ENCODE results near the gene PPM1E. TPM values are rescaled to one million over a fixed set of nuclear protein-coding genes. Genes with fewer than 3 reads are reported as not detected.

PPM1E gene
- total and polyA plus RNA-seq, 2 of the 8 experiments (the other 6 are each of a cell fraction or from before 2014, with no cell fraction given), result 5.0 to 10.4 TPM

GRCh38 chr17:58969612-58970011, 214.0 kb downstream of the PPM1E start:
- Histone ChIP-seq H3K9me3 (ENCODE audit: insufficient read depth in 2 of 2, low read depth in 1 of 2, low read length in 1 of 2) (no peaks in the 10 kb centered on the region), H3K36me3 (ENCODE audit: control insufficient read depth in 2 of 4, insufficient read depth in 4 of 4, low read length in 3 of 4) (no peaks in the 10 kb centered on the region), H2BK5ac (ENCODE audit: low read depth, low read length) (no peak overlapping the region), H3K4me2 (ENCODE audit: insufficient read depth in 1 of 2, low read depth in 2 of 2, low read length in 2 of 2) (no peak overlapping the region), H4K20me1 (replicated peaks in 1 of 2; ENCODE audit: control insufficient read depth in 1 of 2, insufficient read depth in 2 of 2, low read length in 2 of 2) (no peaks in the 10 kb centered on the region), H3K4ac (replicated peaks; ENCODE audit: insufficient read length, low read depth, low read length) (no peak overlapping the region), H2BK15ac (ENCODE audit: low read length) (no peak overlapping the region), H3K23ac (ENCODE audit: insufficient read length) (no peak overlapping the region), H2AFZ (ENCODE audit: low read length) (no peak overlapping the region), H3K27ac (ENCODE audit: low read depth, low read length) (no peak overlapping the region), H3K9ac (replicated peaks in 1 of 4; ENCODE audit: extremely low read depth in 1 of 4, low read depth in 3 of 4, low read length in 3 of 4) (no peak overlapping the region), H4K8ac (ENCODE audit: extremely low read depth, insufficient read depth, low read length) (no peak overlapping the region), H2BK20ac (ENCODE audit: low read length) (no peak overlapping the region), H3K79me1 (ENCODE audit: low read depth, low read length) (no peaks in the 10 kb centered on the region), H3K23me2 (ENCODE audit: low read depth, low read length) (no peaks in the 10 kb centered on the region), H3K56ac (replicated peaks; ENCODE audit: insufficient read length, low read depth, low read length) (no peak overlapping the region), H4K5ac (ENCODE audit: insufficient read length, low read depth, low read length) (no peak overlapping the region), H3K79me2 (ENCODE audit: control insufficient read depth in 1 of 2, insufficient read depth in 2 of 2, low read length in 2 of 2) (no peaks in the 10 kb centered on the region), H3K18ac (ENCODE audit: extremely low read depth, low read length) (no peak overlapping the region), H2AK5ac (ENCODE audit: low read depth, low read length) (no peak overlapping the region), H2BK12ac (ENCODE audit: low read depth, low read length) (no peak overlapping the region), H4K91ac (replicated peaks; ENCODE audit: insufficient read length, low read length) (no peak overlapping the region), H2BK120ac (replicated peaks; ENCODE audit: low read depth, low read length) (no peak overlapping the region), H3K14ac (ENCODE audit: insufficient read length) (no peak overlapping the region), H3K27me3 (replicated peaks in 1 of 4; ENCODE audit: control insufficient read depth in 3 of 4, extremely low read depth in 1 of 4, insufficient read depth in 3 of 4, low read length in 3 of 4) (no peaks in the 10 kb centered on the region), H3K4me3 (ENCODE audit: extremely low read depth in 1 of 4, insufficient read depth in 2 of 4, low read depth in 3 of 4, low read length in 4 of 4) (no peak overlapping the region), H3K4me1 (replicated peaks in 1 of 4; ENCODE audit: control insufficient read depth in 3 of 4, insufficient read depth in 4 of 4, low read length in 3 of 4) (peaks cover 2 to 13% (median 9%) of the 10 kb centered on the region in 4 experiments; a peak in 4 of 7 replicates)
- FAIRE-seq (no peak), DNase-seq (ENCODE audit: low read depth in 1 of 2, low spot score in 2 of 2) (no peak)
- POLR2A ChIA-PET (ENCODE audit: partially characterized antibody), result interaction anchor here (1.2 to 1.4 kb wide), 2 partner anchors 9 to 311 kb away, joined by 5 to 6 read pairs; no protein-coding TSS in a partner anchor
- CTCF ChIA-PET (ENCODE audit: partially characterized antibody), result interaction anchor here (0.7 to 2.7 kb wide), 7 partner anchors 9 to 391 kb away, joined by 3 to 9 read pairs (median 5); partner anchors contain the start of gene PPM1E
- WGBS, 2 experiments (ENCODE audit: extremely low coverage in 1 of 2, insufficient coverage in 1 of 2, insufficient read length in 1 of 2, insufficient replicate concordance in 2 of 2, low coverage in 1 of 2, low lambda C conversion rate in 2 of 2, missing lambda C conversion rate in 1 of 2), result 91% methylated on average over 4 of the region's 4 CpGs; no CpG with 5 or more reads in 1 of the 2 experiments
- TF ChIP-seq TAF1 (IDR thresholded peaks at IDR 0.05; ENCODE audit: low read depth, low read length) (no peak), BCL11A (IDR thresholded peaks at IDR 0.05; ENCODE audit: low read depth in 2 of 2, low read length in 2 of 2) (no peak), RFX5 (IDR thresholded peaks at IDR 0.05; ENCODE audit: borderline replicate concordance, low read depth, low read length) (no peak), KDM5A (IDR thresholded peaks at IDR 0.05; ENCODE audit: low read length) (no peak), HDAC6 (IDR thresholded peaks at IDR 0.05; ENCODE audit: low read depth, low read length) (no peak), BRCA1 (IDR thresholded peaks at IDR 0.05; ENCODE audit: low read depth, low read length) (no peak), GABPA (IDR thresholded peaks at IDR 0.05; ENCODE audit: borderline replicate concordance, insufficient read depth, low read length) (no peak), CHD1 (IDR thresholded peaks at IDR 0.05; ENCODE audit: low read depth, low read length) (no peak), SP4 (IDR thresholded peaks at IDR 0.05; ENCODE audit: low read length) (no peak), ZNF274 (IDR thresholded peaks at IDR 0.05; ENCODE audit: borderline replicate concordance, extremely low read depth, low read length) (no peak), JUND (IDR thresholded peaks at IDR 0.05; ENCODE audit: low read length) (no peak), POU5F1 (IDR thresholded peaks at IDR 0.05; ENCODE audit: low read depth, low read length) (no peak)
- TF ChIP-seq, protein P1, sequence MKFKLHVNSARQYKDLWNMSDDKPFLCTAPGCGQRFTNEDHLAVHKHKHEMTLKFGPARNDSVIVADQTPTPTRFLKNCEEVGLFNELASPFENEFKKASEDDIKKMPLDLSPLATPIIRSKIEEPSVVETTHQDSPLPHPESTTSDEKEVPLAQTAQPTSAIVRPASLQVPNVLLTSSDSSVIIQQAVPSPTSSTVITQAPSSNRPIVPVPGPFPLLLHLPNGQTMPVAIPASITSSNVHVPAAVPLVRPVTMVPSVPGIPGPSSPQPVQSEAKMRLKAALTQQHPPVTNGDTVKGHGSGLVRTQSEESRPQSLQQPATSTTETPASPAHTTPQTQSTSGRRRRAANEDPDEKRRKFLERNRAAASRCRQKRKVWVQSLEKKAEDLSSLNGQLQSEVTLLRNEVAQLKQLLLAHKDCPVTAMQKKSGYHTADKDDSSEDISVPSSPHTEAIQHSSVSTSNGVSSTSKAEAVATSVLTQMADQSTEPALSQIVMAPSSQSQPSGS (IDR thresholded peaks at IDR 0.05; ENCODE audit: low read length), result no peak

Measured in H1 (cell line).